ENCODE measurements around the gene CNOT1. TPM values are rescaled to one million over a fixed set of nuclear protein-coding genes. Genes with fewer than 3 reads are reported as not detected.
A peak's percentile ranks its signal among the peaks of the same experiment; 100 is the strongest.

Gene CNOT1
- total and polyA plus RNA-seq, 2 of the 4 experiments (the other 2 are of a cell fraction), result 85.5 to 357 TPM

DNA sequence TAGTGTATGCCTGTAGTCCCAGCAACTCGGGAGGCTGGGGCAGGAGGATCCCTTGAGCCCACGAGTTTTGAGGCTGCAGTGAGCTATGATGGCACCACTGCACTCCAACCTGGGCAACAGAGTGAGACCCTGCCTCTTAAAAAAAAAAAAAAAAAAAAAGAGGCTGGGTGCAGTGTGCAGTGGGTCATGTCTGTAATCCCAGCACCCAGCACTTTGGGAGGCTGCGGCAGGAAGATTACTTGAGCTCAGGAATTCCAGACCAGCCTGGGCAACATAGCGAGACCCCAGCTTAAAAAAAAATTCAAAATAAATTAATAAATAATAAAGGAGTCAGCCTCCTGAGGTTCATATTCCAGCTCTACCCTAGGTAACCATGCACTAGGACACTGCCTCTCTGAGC, 9.6 kb upstream of the CNOT1 start:
- H3K4me2 ChIP-seq (ENCODE audit: low read depth, low read length), result no peak overlapping the region
- H3K18ac ChIP-seq (ENCODE audit: low read depth, low read length), result no peak overlapping the region
- peaks cover 1% of the 10 kb centered on the region; the same call in 1 of the 2 replicates for H3K4me1 ChIP-seq (ENCODE audit: control insufficient read depth, insufficient read depth, low read length)
- no peak overlapping the region for H2AFZ ChIP-seq (replicated peaks; ENCODE audit: low read length, poor library complexity)
- peak overlapping the region; percentile 84; the same call in 1 of the 2 replicates for H2AK5ac ChIP-seq (ENCODE audit: low read depth, low read length)
- no peak overlapping the region for H3K56ac ChIP-seq (ENCODE audit: extremely low read depth, insufficient read depth, low read length)
- no peaks in the 10 kb centered on the region for H3K27me3 ChIP-seq (ENCODE audit: control insufficient read depth, insufficient read depth, low read length)
- intact Hi-C loops (cut with micrococcal nuclease), result loop anchor here (2.0 to 10.0 kb wide), 2 partner anchors 126 to 304 kb away; no protein-coding TSS in a partner anchor
- no peaks in the 10 kb centered on the region for H3K9me3 ChIP-seq (ENCODE audit: control insufficient read depth, insufficient read depth, low read length)
- DNase-seq (no peak), ATAC-seq (ENCODE audit: low read depth) (no peak)
- H2AK9ac ChIP-seq (replicated peaks; ENCODE audit: low read depth, low read length, poor library complexity), result no peak overlapping the region
- no peak overlapping the region for H3K14ac ChIP-seq (replicated peaks; ENCODE audit: low read depth, low read length)
- no peak overlapping the region for H2BK120ac ChIP-seq (ENCODE audit: low read depth, low read length)
- H4K8ac ChIP-seq (ENCODE audit: low read depth in 2 of 2, low read length in 2 of 2), result no peak overlapping the region
- no CpG with 5 or more reads among the region's 4 CpGs for WGBS, 2 experiments (ENCODE audit: extremely low coverage in 2 of 2, insufficient read length in 1 of 2)
- ChIA-PET CTCF (no interaction called here), POLR2A (ENCODE audit: unreplicated experiment) (no interaction called here)
- H3K36me3 ChIP-seq (ENCODE audit: control insufficient read depth, insufficient read depth, low read length), result no peaks in the 10 kb centered on the region
- H3K4me3 ChIP-seq (ENCODE audit: insufficient read depth, low read depth, low read length), result no peak overlapping the region
- H3K27ac ChIP-seq (ENCODE audit: insufficient read depth, low read length), result no peak overlapping the region
- in situ Hi-C loops (cut with MboI; ENCODE audit: low sequenced_read_pairs), result no loop called here
- no peak overlapping the region for H2BK20ac ChIP-seq (ENCODE audit: low read depth, low read length)
- H3K9me1 ChIP-seq (ENCODE audit: insufficient read depth, low read length), result peaks cover 3% of the 10 kb centered on the region; the same call in 1 of the 2 replicates
- no TSS peak for BruUV-seq (replicated peaks)
- H4K5ac ChIP-seq (ENCODE audit: low read depth, low read length), result no peak overlapping the region
- no peak overlapping the region for H3K9ac ChIP-seq (ENCODE audit: low read depth, low read length)
- dilution Hi-C loops (cut with HindIII; ENCODE audit: low sequenced_read_pairs, unreplicated experiment), result no loop called here
- no peak overlapping the region for H2BK15ac ChIP-seq (ENCODE audit: low read depth, low read length)
- no peak overlapping the region for H3K23ac ChIP-seq (ENCODE audit: low read depth, low read length)
- H2BK5ac ChIP-seq (ENCODE audit: low read depth, low read length, poor library complexity, severe bottlenecking), result no peak overlapping the region
- H4K91ac ChIP-seq (ENCODE audit: insufficient read depth, low read depth, low read length), result no peak overlapping the region
- TF ChIP-seq RCOR1 (IDR thresholded peaks at IDR 0.05; ENCODE audit: insufficient replicate concordance, low read length) (no peak), CEBPB (IDR thresholded peaks at IDR 0.05; ENCODE audit: low read depth, low read length) (no peak), RAD21 (IDR thresholded peaks at IDR 0.05; ENCODE audit: low read length) (no peak), CHD1 (IDR thresholded peaks at IDR 0.05; ENCODE audit: low read depth, low read length) (no peak), NFE2L2 (IDR thresholded peaks at IDR 0.05; ENCODE audit: low read depth, low read length) (no peak), MAZ (IDR thresholded peaks at IDR 0.05; ENCODE audit: borderline replicate concordance, low read depth, low read length) (no peak), POLR2A (IDR thresholded peaks at IDR 0.05; ENCODE audit: low read depth, low read length) (no peak), MXI1 (IDR thresholded peaks at IDR 0.05; ENCODE audit: borderline replicate concordance, low read depth, low read length) (no peak), MAFK (IDR thresholded peaks at IDR 0.05; ENCODE audit: low read depth, low read length) (no peak), BHLHE40 (IDR thresholded peaks at IDR 0.05; ENCODE audit: low read depth, low read length) (no peak), RFX5 (IDR thresholded peaks at IDR 0.05; ENCODE audit: low read depth, low read length) (no peak), SMC3 (IDR thresholded peaks at IDR 0.05; ENCODE audit: low read depth, low read length) (no peak), FOS (IDR thresholded peaks at IDR 0.05; ENCODE audit: low read depth, low read length) (no peak)
- TF ChIP-seq, protein P1, sequence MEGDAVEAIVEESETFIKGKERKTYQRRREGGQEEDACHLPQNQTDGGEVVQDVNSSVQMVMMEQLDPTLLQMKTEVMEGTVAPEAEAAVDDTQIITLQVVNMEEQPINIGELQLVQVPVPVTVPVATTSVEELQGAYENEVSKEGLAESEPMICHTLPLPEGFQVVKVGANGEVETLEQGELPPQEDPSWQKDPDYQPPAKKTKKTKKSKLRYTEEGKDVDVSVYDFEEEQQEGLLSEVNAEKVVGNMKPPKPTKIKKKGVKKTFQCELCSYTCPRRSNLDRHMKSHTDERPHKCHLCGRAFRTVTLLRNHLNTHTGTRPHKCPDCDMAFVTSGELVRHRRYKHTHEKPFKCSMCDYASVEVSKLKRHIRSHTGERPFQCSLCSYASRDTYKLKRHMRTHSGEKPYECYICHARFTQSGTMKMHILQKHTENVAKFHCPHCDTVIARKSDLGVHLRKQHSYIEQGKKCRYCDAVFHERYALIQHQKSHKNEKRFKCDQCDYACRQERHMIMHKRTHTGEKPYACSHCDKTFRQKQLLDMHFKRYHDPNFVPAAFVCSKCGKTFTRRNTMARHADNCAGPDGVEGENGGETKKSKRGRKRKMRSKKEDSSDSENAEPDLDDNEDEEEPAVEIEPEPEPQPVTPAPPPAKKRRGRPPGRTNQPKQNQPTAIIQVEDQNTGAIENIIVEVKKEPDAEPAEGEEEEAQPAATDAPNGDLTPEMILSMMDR (conservative IDR thresholded peaks at IDR 0.05; ENCODE audit: low read depth, low read length), result no peak
- TF ChIP-seq, protein P2, sequence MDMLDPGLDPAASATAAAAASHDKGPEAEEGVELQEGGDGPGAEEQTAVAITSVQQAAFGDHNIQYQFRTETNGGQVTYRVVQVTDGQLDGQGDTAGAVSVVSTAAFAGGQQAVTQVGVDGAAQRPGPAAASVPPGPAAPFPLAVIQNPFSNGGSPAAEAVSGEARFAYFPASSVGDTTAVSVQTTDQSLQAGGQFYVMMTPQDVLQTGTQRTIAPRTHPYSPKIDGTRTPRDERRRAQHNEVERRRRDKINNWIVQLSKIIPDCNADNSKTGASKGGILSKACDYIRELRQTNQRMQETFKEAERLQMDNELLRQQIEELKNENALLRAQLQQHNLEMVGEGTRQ (IDR thresholded peaks at IDR 0.05; ENCODE audit: low read depth, low read length), result no peak
- TF ChIP-seq, protein P3, sequence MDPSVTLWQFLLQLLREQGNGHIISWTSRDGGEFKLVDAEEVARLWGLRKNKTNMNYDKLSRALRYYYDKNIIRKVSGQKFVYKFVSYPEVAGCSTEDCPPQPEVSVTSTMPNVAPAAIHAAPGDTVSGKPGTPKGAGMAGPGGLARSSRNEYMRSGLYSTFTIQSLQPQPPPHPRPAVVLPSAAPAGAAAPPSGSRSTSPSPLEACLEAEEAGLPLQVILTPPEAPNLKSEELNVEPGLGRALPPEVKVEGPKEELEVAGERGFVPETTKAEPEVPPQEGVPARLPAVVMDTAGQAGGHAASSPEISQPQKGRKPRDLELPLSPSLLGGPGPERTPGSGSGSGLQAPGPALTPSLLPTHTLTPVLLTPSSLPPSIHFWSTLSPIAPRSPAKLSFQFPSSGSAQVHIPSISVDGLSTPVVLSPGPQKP (IDR thresholded peaks at IDR 0.05; ENCODE audit: borderline replicate concordance, low read depth, low read length), result no peak
- H3K4ac ChIP-seq (ENCODE audit: low read depth, low read length), result peak overlapping the region; percentile 40; the same call in 1 of the 2 replicates
- H4K20me1 ChIP-seq (ENCODE audit: insufficient read depth, low read length), result no peaks in the 10 kb centered on the region
- H3K79me1 ChIP-seq (ENCODE audit: low read depth in 1 of 2, low read length in 2 of 2), result no peaks in the 10 kb centered on the region

Measured in IMR-90 (cell line).